Peyer's patch (tissue), 4 donors: ENCODE results near the gene EXOSC9. TPM values are rescaled to one million over a fixed set of nuclear protein-coding genes. Genes with fewer than 3 reads are reported as not detected.
A peak's percentile ranks its signal among the peaks of the same experiment; 100 is the strongest.
"Not testable (repeated sequence)": the region's sequence is repeated elsewhere in the genome, so short reads cannot be mapped to it uniquely, and the experiment has no call there.

Experiments used
- DNase-seq, 3 donors: peaks; one replicate each; pipeline ENCODE4 v3.0.0-alpha.2; 2017 to 2019
- H3K27ac ChIP-seq, 4 donors: fragments of 200-600 bp; sonication (generic); one replicate each; pipeline ENCODE4 v1.5.1; 2016 to 2019
- H3K27me3 ChIP-seq, 2 donors: fragments of 200-600 bp; sonication (generic); one replicate each; pipeline ENCODE4 v1.5.1; 2019
- H3K36me3 ChIP-seq, 3 donors: fragments of 200-600 bp; sonication (generic); one replicate each; pipeline ENCODE4 v1.5.1; 2016 to 2019
- H3K4me1 ChIP-seq, 4 donors: fragments of 200-600 bp; sonication (generic); one replicate each; pipeline ENCODE4 v1.5.1; 2016 to 2019
- H3K4me3 ChIP-seq, 4 donors: fragments of 200-600 bp; sonication (generic); 1 replicate in 3 of 4; 2 replicates in 1 of 4; pipeline ENCODE4 v1.5.1; 2016 to 2019; ENCODE audit warnings: mild to moderate bottlenecking in 1 of 4
- H3K9me3 ChIP-seq, 4 donors: fragments of 200-600 bp; sonication (generic); one replicate each; pipeline ENCODE4 v1.5.1; 2016 to 2019; ENCODE audit warnings: mild to moderate bottlenecking in 1 of 4
- POLR2A ChIP-seq, 2 donors: fragments of 450-650 bp; IDR thresholded peaks; one replicate each; pipeline ENCODE4 v1.5.1; 2017; ENCODE audit warnings: antibody characterized with exemption in 2 of 2, mild to moderate bottlenecking in 2 of 2, moderate library complexity in 2 of 2
- total RNA-seq, 4 donors: library from RNA; depleted of rRNA; stranded (reverse); fragments of >200 nt; gene quantifications; one replicate each; pipeline ENCODE4 v1.1.0, GENCODE V29; 2016
- TF ChIP-seq, protein P1 (sequence below), 6 experiments: fragments of 450-650 bp in 4 of 6; fragments of 200-600 bp in 2 of 6; sonication (generic) in 1 of 6; IDR thresholded peaks; one replicate each; pipeline ENCODE4 v1.5.1; 2017 to 2019; ENCODE audit warnings: antibody characterized with exemption in 6 of 6, mild to moderate bottlenecking in 3 of 6, moderate library complexity in 1 of 6

EXOSC9 gene
- 10 to 100 TPM in 3 of 4 donors, 1 to 10 TPM in 1; 9.5 to 69.3 (median 17.9) TPM for total RNA-seq

DNA sequence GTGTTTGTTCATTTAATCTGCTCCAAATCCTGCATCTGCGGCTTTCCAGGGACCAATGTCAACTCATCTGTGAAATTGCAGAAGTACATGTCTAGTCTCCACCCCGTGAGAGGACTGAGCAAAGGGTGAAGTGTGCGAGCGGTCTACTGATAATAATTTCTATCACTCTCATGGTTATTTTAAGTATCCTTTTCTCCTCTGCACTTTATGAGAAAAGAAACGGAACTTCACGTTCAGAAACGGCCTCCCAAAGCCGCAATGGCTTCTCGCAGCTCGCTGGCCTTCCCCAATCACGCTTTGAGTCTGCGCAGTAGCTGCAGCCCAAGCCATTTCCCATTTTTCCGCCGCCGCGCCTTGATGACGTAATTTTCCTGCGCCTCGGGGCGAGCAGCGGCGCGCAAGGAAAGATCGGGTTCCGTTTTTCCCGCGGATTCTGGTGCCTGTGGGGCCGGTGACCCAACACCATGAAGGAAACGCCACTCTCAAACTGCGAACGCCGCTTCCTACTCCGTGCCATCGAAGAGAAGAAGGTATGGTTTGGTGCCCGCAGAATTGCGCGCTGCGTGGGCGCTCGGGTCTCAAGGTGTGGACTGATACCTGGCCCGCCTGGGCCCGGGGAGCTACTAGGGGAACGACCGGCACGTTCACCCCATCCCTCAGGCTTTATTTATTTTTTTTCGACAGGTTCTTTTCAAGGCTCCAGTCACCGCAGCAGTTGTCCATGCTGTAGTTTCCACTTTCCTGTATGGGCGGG is at the start of gene EXOSC9:
EXOSC9 (plus strand) TSS at position 363 of the 754 bp plus-strand sequence; CDS start at position 465, 102 bp downstream.
- H3K27me3 ChIP-seq: no peaks in the 10 kb centered on the region
- peak; percentile 82 to 96 (median 94) for DNase-seq
- TF ChIP-seq, protein P1, sequence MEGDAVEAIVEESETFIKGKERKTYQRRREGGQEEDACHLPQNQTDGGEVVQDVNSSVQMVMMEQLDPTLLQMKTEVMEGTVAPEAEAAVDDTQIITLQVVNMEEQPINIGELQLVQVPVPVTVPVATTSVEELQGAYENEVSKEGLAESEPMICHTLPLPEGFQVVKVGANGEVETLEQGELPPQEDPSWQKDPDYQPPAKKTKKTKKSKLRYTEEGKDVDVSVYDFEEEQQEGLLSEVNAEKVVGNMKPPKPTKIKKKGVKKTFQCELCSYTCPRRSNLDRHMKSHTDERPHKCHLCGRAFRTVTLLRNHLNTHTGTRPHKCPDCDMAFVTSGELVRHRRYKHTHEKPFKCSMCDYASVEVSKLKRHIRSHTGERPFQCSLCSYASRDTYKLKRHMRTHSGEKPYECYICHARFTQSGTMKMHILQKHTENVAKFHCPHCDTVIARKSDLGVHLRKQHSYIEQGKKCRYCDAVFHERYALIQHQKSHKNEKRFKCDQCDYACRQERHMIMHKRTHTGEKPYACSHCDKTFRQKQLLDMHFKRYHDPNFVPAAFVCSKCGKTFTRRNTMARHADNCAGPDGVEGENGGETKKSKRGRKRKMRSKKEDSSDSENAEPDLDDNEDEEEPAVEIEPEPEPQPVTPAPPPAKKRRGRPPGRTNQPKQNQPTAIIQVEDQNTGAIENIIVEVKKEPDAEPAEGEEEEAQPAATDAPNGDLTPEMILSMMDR (IDR thresholded peaks at IDR 0.05): peak in 1 of 6 experiments; percentile 17
- TF ChIP-seq POLR2A (IDR thresholded peaks at IDR 0.05): peak; percentile 41 to 55
- H3K9me3 ChIP-seq: no peaks in the 10 kb centered on the region
- H3K4me3 ChIP-seq: peak within 1 kb of the TSS; percentile 67 to 76 (median 71)
- H3K27ac ChIP-seq: peak within 1 kb of the TSS; percentile 83 to 93 (median 87)
- H3K36me3 ChIP-seq: peaks cover 0 to 32% (median 0%) of the 10 kb centered on the region in 3 donors
- H3K4me1 ChIP-seq: peaks cover 0 to 12% (median 2%) of the 10 kb centered on the region in 4 donors

DNA sequence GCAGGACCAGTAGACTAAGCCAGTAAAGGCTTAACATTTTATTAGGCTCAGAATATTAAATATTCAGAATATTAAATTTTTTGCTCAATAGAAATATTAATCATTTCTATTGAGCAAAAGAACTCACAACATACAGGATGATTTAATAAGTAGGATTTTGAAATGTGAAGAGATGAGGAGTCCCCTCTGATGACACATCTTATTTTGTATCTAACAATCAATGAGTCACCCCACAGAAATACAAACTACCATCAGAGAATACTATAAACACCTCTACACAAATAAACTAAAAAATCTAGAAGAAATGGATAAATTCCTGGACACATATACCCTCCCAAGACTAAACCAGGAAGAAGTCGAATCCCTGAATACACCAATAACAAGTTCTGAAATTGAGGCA is 49.0 kb upstream of the EXOSC9 start:
- not testable (repeated sequence) for H3K27me3 ChIP-seq, H3K27ac ChIP-seq, H3K4me1 ChIP-seq, H3K9me3 ChIP-seq, H3K36me3 ChIP-seq, DNase-seq, H3K4me3 ChIP-seq

DNA sequence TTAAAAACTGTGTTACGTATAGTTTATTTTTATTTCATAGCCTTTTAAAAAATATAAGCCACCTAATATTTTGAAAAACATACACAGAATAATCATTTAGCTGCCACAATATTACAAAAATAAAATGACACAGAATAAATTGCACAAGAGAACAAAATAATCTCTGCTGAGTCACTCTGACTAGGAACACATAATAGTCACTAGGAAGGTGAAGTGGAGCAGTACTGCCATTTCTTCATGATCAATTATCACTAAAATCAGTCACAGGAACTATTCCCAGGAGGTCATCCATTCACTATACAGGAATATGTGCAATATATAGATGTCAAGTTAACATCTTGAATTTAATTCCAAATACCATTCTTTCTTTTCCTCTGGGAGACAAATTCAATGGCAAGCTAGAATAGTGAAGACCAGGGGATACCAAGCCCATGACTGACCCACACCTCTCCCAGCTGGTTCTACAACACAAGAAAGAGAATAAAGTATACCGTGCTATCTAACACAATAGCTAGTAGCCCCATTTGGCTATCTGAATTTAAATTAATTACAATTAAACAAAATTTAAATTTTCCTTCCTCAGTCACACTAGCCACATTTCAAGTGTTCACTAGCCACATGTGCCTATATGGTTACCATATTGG is 42.1 kb upstream of the EXOSC9 start:
- no peaks in the 10 kb centered on the region for H3K27me3 ChIP-seq
- no peak overlapping the region for H3K4me3 ChIP-seq
- no peaks in the 10 kb centered on the region for H3K9me3 ChIP-seq
- TF ChIP-seq POLR2A (IDR thresholded peaks at IDR 0.05): no peak
- TF ChIP-seq, protein P1 (IDR thresholded peaks at IDR 0.05): no peak
- no peaks in the 10 kb centered on the region for H3K4me1 ChIP-seq
- H3K36me3 ChIP-seq: no peaks in the 10 kb centered on the region
- H3K27ac ChIP-seq: no peak overlapping the region
- DNase-seq: no peak

- H3K27ac ChIP-seq: no peak overlapping the region
- no peak for DNase-seq
- peaks cover 0 to 5% of the 10 kb centered on the region in 2 donors for H3K27me3 ChIP-seq
- TF ChIP-seq, protein P1 (IDR thresholded peaks at IDR 0.05): no peak
- TF ChIP-seq POLR2A (IDR thresholded peaks at IDR 0.05): no peak
- no peaks in the 10 kb centered on the region for H3K36me3 ChIP-seq
- H3K4me1 ChIP-seq: peaks cover 0 to 8% (median 0%) of the 10 kb centered on the region in 4 donors
- no peak overlapping the region for H3K4me3 ChIP-seq
- H3K9me3 ChIP-seq: no peaks in the 10 kb centered on the region
Measured at GRCh38 chr4:121760205-121760604, 40.9 kb upstream of the EXOSC9 start.

DNA sequence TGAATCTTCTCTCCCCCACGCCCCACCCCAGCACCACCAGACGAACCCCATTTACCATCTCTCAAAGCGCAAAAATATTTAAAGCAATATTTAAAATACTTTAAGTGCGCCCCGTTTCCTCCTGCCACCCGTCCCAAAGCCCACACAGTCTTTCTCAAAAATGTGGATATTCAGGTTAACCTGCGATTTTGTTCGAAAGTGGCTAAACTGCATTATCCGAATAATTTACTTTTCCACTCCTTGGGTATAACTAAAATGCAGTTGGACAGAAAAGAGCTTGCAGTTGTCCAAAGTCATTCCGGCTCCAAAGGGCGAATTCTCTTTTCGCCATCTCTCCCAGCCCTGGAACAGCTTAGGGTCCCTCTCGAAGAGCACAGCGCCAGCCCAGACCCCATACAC is 36.8 kb upstream of the EXOSC9 start:
- no peak for DNase-seq
- no peak overlapping the region for H3K27ac ChIP-seq
- H3K9me3 ChIP-seq: no peaks in the 10 kb centered on the region
- TF ChIP-seq, protein P1 (IDR thresholded peaks at IDR 0.05): no peak
- TF ChIP-seq POLR2A (IDR thresholded peaks at IDR 0.05): no peak
- H3K36me3 ChIP-seq: no peaks in the 10 kb centered on the region
- peak overlapping the region in 1 of 4 donors; percentile 28 for H3K4me3 ChIP-seq
- H3K27me3 ChIP-seq: peaks cover 0 to 5% of the 10 kb centered on the region in 2 donors
- peaks cover 0 to 9% (median 0%) of the 10 kb centered on the region in 4 donors for H3K4me1 ChIP-seq
